ENCODE results near the gene ANKRD16. TPM values are rescaled to one million over a fixed set of nuclear protein-coding genes. Genes with fewer than 3 reads are reported as not detected.

Gene ANKRD16
- total and polyA plus RNA-seq, 2 of the 13 experiments (the other 11 are each of a cell fraction or from before 2014, with no cell fraction given) = 8.0 to 11.4 TPM

DNA sequence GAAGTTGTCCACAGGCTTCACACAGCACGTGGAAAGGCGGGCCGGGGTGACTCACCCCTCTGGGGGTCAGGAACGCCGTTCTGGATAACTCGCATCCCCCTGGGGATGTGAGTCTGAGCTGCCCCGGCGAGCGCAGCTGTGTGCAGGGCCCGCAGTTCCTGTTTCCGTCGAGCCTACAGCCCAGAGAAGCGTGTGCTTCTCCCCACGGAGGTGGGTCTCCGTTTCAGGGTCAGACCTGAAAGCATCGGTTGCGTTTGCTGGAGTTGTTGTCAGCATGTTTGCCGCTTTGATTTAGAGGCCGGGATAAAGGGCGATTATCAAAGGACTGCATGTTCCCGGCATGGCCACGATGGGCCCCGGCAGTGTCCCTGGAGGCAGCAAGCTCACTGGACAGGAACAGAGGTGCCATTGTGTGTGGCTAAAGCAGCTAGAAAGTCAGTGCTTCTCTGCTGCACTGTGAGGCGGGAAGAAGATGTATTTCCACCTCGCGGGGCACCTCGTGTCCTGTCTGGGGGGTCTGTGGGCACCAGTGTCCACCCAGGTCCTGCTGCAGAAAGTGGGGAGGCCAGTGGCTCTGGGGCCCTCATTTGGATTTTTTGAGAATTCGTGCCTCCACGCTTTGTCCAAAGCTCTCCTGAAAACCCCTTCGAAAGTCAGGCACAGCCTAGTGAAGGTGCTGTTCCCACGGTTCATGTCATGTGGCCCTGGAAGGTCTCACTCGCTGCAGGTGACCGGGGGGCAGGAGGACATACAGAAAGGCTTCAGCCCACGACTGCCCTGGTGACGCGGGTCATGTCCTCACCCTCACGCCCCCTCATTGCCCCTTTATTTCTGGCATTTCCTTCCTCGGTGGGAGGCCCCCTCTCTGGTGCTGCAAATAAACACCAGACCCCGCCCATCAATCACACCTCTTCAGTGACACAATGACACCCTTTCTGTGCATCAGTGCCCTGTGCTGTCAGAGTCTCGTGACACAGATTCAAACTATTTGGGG lies 49.1 kb downstream of the ANKRD16 start (continued):
- TF ChIP-seq ZNF280D (CRISPR knock-in tag; IDR thresholded peaks at IDR 0.05) = 0 out of 2 replicates have a peak, but pooled peaks have one; percentile 53
- TF ChIP-seq SCMH1 (CRISPR knock-in tag; IDR thresholded peaks at IDR 0.05; ENCODE audit: borderline replicate concordance) = no peak
- TF ChIP-seq MAF1 (CRISPR knock-in tag; IDR thresholded peaks at IDR 0.05; ENCODE audit: borderline replicate concordance) = no peak
- TF ChIP-seq, protein P1, sequence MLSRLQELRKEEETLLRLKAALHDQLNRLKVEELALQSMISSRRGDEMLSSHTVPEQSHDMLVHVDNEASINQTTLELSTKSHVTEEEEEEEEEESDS (CRISPR knock-in tag; IDR thresholded peaks at IDR 0.05; ENCODE audit: borderline replicate concordance) = no peak; the same call in 1 of the 2 replicates
- TF ChIP-seq ZBTB2 (CRISPR knock-in tag; IDR thresholded peaks at IDR 0.05; ENCODE audit: low read depth) = peak; percentile 11; the same call in 1 of the 2 replicates
- TF ChIP-seq, protein P2, sequence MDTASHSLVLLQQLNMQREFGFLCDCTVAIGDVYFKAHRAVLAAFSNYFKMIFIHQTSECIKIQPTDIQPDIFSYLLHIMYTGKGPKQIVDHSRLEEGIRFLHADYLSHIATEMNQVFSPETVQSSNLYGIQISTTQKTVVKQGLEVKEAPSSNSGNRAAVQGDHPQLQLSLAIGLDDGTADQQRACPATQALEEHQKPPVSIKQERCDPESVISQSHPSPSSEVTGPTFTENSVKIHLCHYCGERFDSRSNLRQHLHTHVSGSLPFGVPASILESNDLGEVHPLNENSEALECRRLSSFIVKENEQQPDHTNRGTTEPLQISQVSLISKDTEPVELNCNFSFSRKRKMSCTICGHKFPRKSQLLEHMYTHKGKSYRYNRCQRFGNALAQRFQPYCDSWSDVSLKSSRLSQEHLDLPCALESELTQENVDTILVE (CRISPR knock-in tag; IDR thresholded peaks at IDR 0.05) = 0 out of 2 replicates have a peak, but pooled peaks have one; percentile 22
- TF ChIP-seq ZNF724P (CRISPR knock-in tag; IDR thresholded peaks at IDR 0.05; ENCODE audit: borderline replicate concordance) = no peak
- no peak for TF ChIP-seq REXO4 (CRISPR knock-in tag; IDR thresholded peaks at IDR 0.05; ENCODE audit: borderline replicate concordance)
- TF ChIP-seq NR2F6 (IDR thresholded peaks at IDR 0.05) = no peak
- peak; percentile 69 for TF ChIP-seq NR2F6 (CRISPR knock-in tag; IDR thresholded peaks at IDR 0.05)
- TF ChIP-seq IKZF5 (CRISPR knock-in tag; IDR thresholded peaks at IDR 0.05) = 0 out of 2 replicates have a peak, but pooled peaks have one; percentile 13
- 0 out of 2 replicates have a peak, but pooled peaks have one; percentile 32 for TF ChIP-seq SKIL (CRISPR knock-in tag; IDR thresholded peaks at IDR 0.05; ENCODE audit: borderline replicate concordance)
- TF ChIP-seq, protein P3, sequence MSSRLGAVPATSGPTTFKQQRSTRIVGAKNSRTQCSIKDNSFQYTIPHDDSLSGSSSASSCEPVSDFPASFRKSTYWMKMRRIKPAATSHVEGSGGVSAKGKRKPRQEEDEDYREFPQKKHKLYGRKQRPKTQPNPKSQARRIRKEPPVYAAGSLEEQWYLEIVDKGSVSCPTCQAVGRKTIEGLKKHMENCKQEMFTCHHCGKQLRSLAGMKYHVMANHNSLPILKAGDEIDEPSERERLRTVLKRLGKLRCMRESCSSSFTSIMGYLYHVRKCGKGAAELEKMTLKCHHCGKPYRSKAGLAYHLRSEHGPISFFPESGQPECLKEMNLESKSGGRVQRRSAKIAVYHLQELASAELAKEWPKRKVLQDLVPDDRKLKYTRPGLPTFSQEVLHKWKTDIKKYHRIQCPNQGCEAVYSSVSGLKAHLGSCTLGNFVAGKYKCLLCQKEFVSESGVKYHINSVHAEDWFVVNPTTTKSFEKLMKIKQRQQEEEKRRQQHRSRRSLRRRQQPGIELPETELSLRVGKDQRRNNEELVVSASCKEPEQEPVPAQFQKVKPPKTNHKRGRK (CRISPR knock-in tag; IDR thresholded peaks at IDR 0.05) = no peak
- TF ChIP-seq, protein P4, sequence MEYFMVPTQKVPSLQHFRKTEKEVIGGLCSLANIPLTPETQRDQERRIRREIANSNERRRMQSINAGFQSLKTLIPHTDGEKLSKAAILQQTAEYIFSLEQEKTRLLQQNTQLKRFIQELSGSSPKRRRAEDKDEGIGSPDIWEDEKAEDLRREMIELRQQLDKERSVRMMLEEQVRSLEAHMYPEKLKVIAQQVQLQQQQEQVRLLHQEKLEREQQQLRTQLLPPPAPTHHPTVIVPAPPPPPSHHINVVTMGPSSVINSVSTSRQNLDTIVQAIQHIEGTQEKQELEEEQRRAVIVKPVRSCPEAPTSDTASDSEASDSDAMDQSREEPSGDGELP (IDR thresholded peaks at IDR 0.05; ENCODE audit: borderline replicate concordance, low read depth) = peak; percentile 40; the same call in 1 of the 2 replicates
